Inflammatory macrophage (primary cell): Measurements from ENCODE around the gene PLCB1.
A peak's percentile ranks its signal among the peaks of the same experiment; 100 is the strongest.
"Not testable (repeated sequence)": the region's sequence is repeated elsewhere in the genome, so short reads cannot be mapped to it uniquely, and the experiment has no call there.

Source experiments
- DNase-seq, 2 donors: peaks; one replicate each; pipeline ENCODE4 v3.0.0-alpha.2; 2020 to 2022

Gene PLCB1

GRCh38 chr20:8335495-8336195, 203.6 kb downstream of the PLCB1 start:
- DNase-seq = no peak

- DNase-seq = no peak
Measured at GRCh38 chr20:8339349-8339748, 207.3 kb downstream of the PLCB1 start.

- DNase-seq = no peak
Measured at GRCh38 chr20:8342391-8342790, 210.3 kb downstream of the PLCB1 start.

GRCh38 chr20:8344106-8344505, 212.0 kb downstream of the PLCB1 start:
- DNase-seq = no peak

GRCh38 chr20:8344631-8345030, 212.6 kb downstream of the PLCB1 start:
- DNase-seq = no peak

GRCh38 chr20:8346700-8347270, 214.7 kb downstream of the PLCB1 start:
- no peak for DNase-seq

- not testable (repeated sequence) for DNase-seq
Measured at GRCh38 chr20:8350225-8350624, 218.2 kb downstream of the PLCB1 start.

GRCh38 chr20:8352486-8352885, 220.4 kb downstream of the PLCB1 start:
- peak in 1 of 2 donors; percentile 39 for DNase-seq

GRCh38 chr20:8353512-8353911, 221.4 kb downstream of the PLCB1 start:
- DNase-seq = no peak

- DNase-seq = no peak
Measured at GRCh38 chr20:8355453-8355852, 223.4 kb downstream of the PLCB1 start.

- peak in 1 of 2 donors; percentile 29 for DNase-seq
Measured at GRCh38 chr20:8356806-8357205, 224.7 kb downstream of the PLCB1 start.

GRCh38 chr20:8357703-8358102, 225.6 kb downstream of the PLCB1 start:
- DNase-seq = no peak

- DNase-seq = no peak
Measured at GRCh38 chr20:8360035-8360434, 228.0 kb downstream of the PLCB1 start.

GRCh38 chr20:8361006-8361652, 229.1 kb downstream of the PLCB1 start:
- peak; percentile 41 to 49 for DNase-seq

GRCh38 chr20:8361779-8362178, 229.7 kb downstream of the PLCB1 start:
- DNase-seq = no peak

GRCh38 chr20:8362457-8362856, 230.4 kb downstream of the PLCB1 start:
- DNase-seq = no peak

- no peak for DNase-seq
Measured at GRCh38 chr20:8363970-8364733, 232.1 kb downstream of the PLCB1 start.

GRCh38 chr20:8364734-8365078, 232.6 kb downstream of the PLCB1 start:
- DNase-seq = no peak

- DNase-seq = no peak
Measured at GRCh38 chr20:8365634-8366033, 233.6 kb downstream of the PLCB1 start.

- no peak for DNase-seq
Measured at GRCh38 chr20:8366303-8366923, 234.3 kb downstream of the PLCB1 start.

- no peak for DNase-seq
Measured at GRCh38 chr20:8367689-8368088, 235.6 kb downstream of the PLCB1 start.

- peak; percentile 13 to 39 for DNase-seq
Measured at GRCh38 chr20:8368670-8369069, 236.6 kb downstream of the PLCB1 start.

- no peak for DNase-seq
Measured at GRCh38 chr20:8369311-8369710, 237.2 kb downstream of the PLCB1 start.
